NCI-H82 (cell line): Measurements from ENCODE around the gene PRR36.
"Not testable (repeated sequence)": the region's sequence is repeated elsewhere in the genome, so short reads cannot be mapped to it uniquely, and the experiment has no call there.

Experiments
- DNase-seq: peaks from one replicate; lab custom pipeline; 2025; lab: John Stamatoyannopoulos, UW

Gene PRR36

GRCh38 chr19:7860714-7861618 lies 13.2 kb downstream of the PRR36 start:
- DNase-seq, result no peak

- no peak for DNase-seq
Measured at GRCh38 chr19:7859831-7860713, 14.1 kb downstream of the PRR36 start.

- DNase-seq, result not testable (repeated sequence)
Measured at GRCh38 chr19:7859087-7859486, 15.1 kb downstream of the PRR36 start.

- DNase-seq, result peak; percentile 88
Measured at GRCh38 chr19:7858109-7858770, 15.9 kb downstream of the PRR36 start.

GRCh38 chr19:7857727-7858108 lies 16.5 kb downstream of the PRR36 start:
- no peak for DNase-seq

GRCh38 chr19:7856679-7857663 lies 17.2 kb downstream of the PRR36 start:
- DNase-seq, result peak; percentile 34

- DNase-seq, result no peak
Measured at GRCh38 chr19:7856109-7856591, 18.0 kb downstream of the PRR36 start.

GRCh38 chr19:7855426-7856108 lies 18.6 kb downstream of the PRR36 start:
- no peak for DNase-seq

- DNase-seq, result no peak
Measured at GRCh38 chr19:7853770-7854128, 20.4 kb downstream of the PRR36 start.

- peak; percentile 85 for DNase-seq
Measured at GRCh38 chr19:7852851-7853769, 21.1 kb downstream of the PRR36 start.

GRCh38 chr19:7851623-7852500 lies 22.3 kb downstream of the PRR36 start:
- no peak for DNase-seq

GRCh38 chr19:7850945-7851622 lies 23.1 kb downstream of the PRR36 start:
- no peak for DNase-seq

GRCh38 chr19:7850000-7850813 lies 24.0 kb downstream of the PRR36 start:
- no peak for DNase-seq

- no peak for DNase-seq
Measured at GRCh38 chr19:7849631-7849999, 24.6 kb downstream of the PRR36 start.

GRCh38 chr19:7848779-7849457 lies 25.3 kb downstream of the PRR36 start:
- no peak for DNase-seq

GRCh38 chr19:7847664-7848063 lies 26.5 kb downstream of the PRR36 start:
- DNase-seq, result no peak
